HEK293 (cell line): ENCODE results near the gene ZNF25.

Experiments used
- CTCF ChIA-PET: fragments of 350-600 bp; formaldehyde crosslinking; extraction: SDS; loops from one replicate; lab custom pipeline; 2021; ENCODE audit warnings: antibody characterized with exemption; lab: Yijun Ruan, JAX
- POLR2A ChIA-PET: fragments of 300-600 bp; formaldehyde crosslinking; extraction: SDS; loops from one replicate; lab custom pipeline; 2020; ENCODE audit warnings: antibody characterized with exemption, inconsistent platforms; lab: Yijun Ruan, JAX
- H3K27ac ChIP-seq: fragments of 200-500 bp; sonication (Bioruptor generic); 2 replicates; pipeline ENCODE4 v1.5.1; 2014; ENCODE audit warnings: low read depth, low read length, control low read depth, inconsistent platforms; ENCODE audit errors: extremely low read depth
- H3K36me3 ChIP-seq, 2 experiments: fragments of 200-500 bp in 1 of 2; sonication (Bioruptor generic) in 1 of 2; 1 replicate in 1 of 2; 2 replicates in 1 of 2; pipeline ENCODE4 v1.5.1; 2014 to 2017; ENCODE audit warnings: inconsistent platforms in 2 of 2, low read length in 2 of 2; ENCODE audit not compliant: control insufficient read depth in 2 of 2, insufficient read depth in 1 of 2
- H3K4me1 ChIP-seq: fragments of 200-500 bp; sonication (Bioruptor generic); 2 replicates; pipeline ENCODE4 v1.5.1; 2014; ENCODE audit warnings: mild to moderate bottlenecking, low read length, inconsistent platforms; ENCODE audit not compliant: control insufficient read depth, insufficient read depth
- H3K4me3 ChIP-seq: 2 replicates; pipeline ENCODE4 v1.5.1; 2011; ENCODE audit warnings: low read depth, mild to moderate bottlenecking, control low read depth, low read length, moderate library complexity
- H3K9me3 ChIP-seq: fragments of 200-500 bp; sonication (Bioruptor generic); 2 replicates; pipeline ENCODE4 v1.5.1; 2014; ENCODE audit warnings: low read depth, low read length, inconsistent platforms; ENCODE audit not compliant: control insufficient read depth, insufficient read depth
- GFI1B ChIP-seq: fragments of 450-650 bp; formaldehyde crosslinking; IDR thresholded peaks from 2 replicates; pipeline ENCODE4 v1.5.1; 2016; ENCODE audit warnings: missing biosample characterization, missing genetic modification characterization
- KLF1 ChIP-seq: fragments of 450-650 bp; formaldehyde crosslinking; IDR thresholded peaks from 2 replicates; pipeline ENCODE4 v1.5.1; 2016; ENCODE audit warnings: missing biosample characterization, missing genetic modification characterization
- KLF8 ChIP-seq: fragments of 450-650 bp; formaldehyde crosslinking; IDR thresholded peaks from 2 replicates; pipeline ENCODE4 v1.5.1; 2016; ENCODE audit warnings: missing biosample characterization, missing genetic modification characterization
- PRDM1 ChIP-seq: fragments of 450-650 bp; formaldehyde crosslinking; IDR thresholded peaks from 2 replicates; pipeline ENCODE4; 2016; ENCODE audit warnings: missing biosample characterization, missing genetic modification characterization
- PRDM2 ChIP-seq: fragments of 450-650 bp; formaldehyde crosslinking; IDR thresholded peaks from 2 replicates; pipeline ENCODE4 v1.5.1; 2016; ENCODE audit warnings: missing biosample characterization, missing genetic modification characterization, borderline replicate concordance
- ZNF169 ChIP-seq: fragments of 450-650 bp; formaldehyde crosslinking; IDR thresholded peaks from 2 replicates; pipeline ENCODE4 v1.5.1; 2016; ENCODE audit warnings: missing biosample characterization, missing genetic modification characterization
- ZNF184 ChIP-seq: fragments of 450-650 bp; IDR thresholded peaks from 2 replicates; pipeline ENCODE4 v1.5.1; 2018; ENCODE audit warnings: missing biosample characterization, mild to moderate bottlenecking, missing genetic modification characterization
- ZNF335 ChIP-seq: fragments of 450-650 bp; formaldehyde crosslinking; conservative IDR thresholded peaks from 2 replicates; pipeline ENCODE4 v1.5.1; 2016; ENCODE audit warnings: missing biosample characterization, missing genetic modification characterization
- ZNF394 ChIP-seq: fragments of 450-650 bp; formaldehyde crosslinking; IDR thresholded peaks from 2 replicates; pipeline ENCODE4 v1.5.1; 2016; ENCODE audit warnings: missing biosample characterization, missing genetic modification characterization, mild to moderate bottlenecking, moderate library complexity, borderline replicate concordance
- ZNF521 ChIP-seq: fragments of 450-650 bp; formaldehyde crosslinking; IDR thresholded peaks from 2 replicates; pipeline ENCODE4 v1.5.1; 2017; ENCODE audit warnings: missing biosample characterization, mild to moderate bottlenecking, missing genetic modification characterization
- ZNF529 ChIP-seq: fragments of 450-650 bp; formaldehyde crosslinking; IDR thresholded peaks from 2 replicates; pipeline ENCODE4 v1.5.1; 2017; ENCODE audit warnings: missing genetic modification characterization, missing biosample characterization; ENCODE audit not compliant: insufficient replicate concordance
- ZNF664 ChIP-seq: fragments of 450-650 bp; formaldehyde crosslinking; IDR thresholded peaks from 2 replicates; pipeline ENCODE4 v1.5.1; 2016; ENCODE audit warnings: missing biosample characterization, missing genetic modification characterization
- ZNF776 ChIP-seq: fragments of 450-650 bp; formaldehyde crosslinking; IDR thresholded peaks from 2 replicates; pipeline ENCODE4 v1.5.0; 2017; ENCODE audit warnings: missing biosample characterization, missing genetic modification characterization, borderline replicate concordance
- ZSCAN16 ChIP-seq: fragments of 450-650 bp; formaldehyde crosslinking; IDR thresholded peaks from 2 replicates; pipeline ENCODE4 v1.5.1; 2016; ENCODE audit warnings: missing biosample characterization, missing genetic modification characterization
- TF ChIP-seq, protein P1 (sequence below): fragments of 450-650 bp; formaldehyde crosslinking; IDR thresholded peaks from 2 replicates; pipeline ENCODE4 v1.5.1; 2016; ENCODE audit warnings: missing biosample characterization, missing genetic modification characterization
- TF ChIP-seq, protein P2 (sequence below): fragments of 450-650 bp; formaldehyde crosslinking; IDR thresholded peaks from 2 replicates; pipeline ENCODE4 v1.5.1; 2016; ENCODE audit warnings: missing biosample characterization, missing genetic modification characterization
- TF ChIP-seq, protein P3 (sequence below): IDR thresholded peaks from 2 replicates; pipeline ENCODE4 v1.6.1; 2011; ENCODE audit warnings: mild to moderate bottlenecking, low read depth, low read length, borderline replicate concordance
- TF ChIP-seq, protein P4 (sequence below): fragments of 450-650 bp; formaldehyde crosslinking; IDR thresholded peaks from 2 replicates; pipeline ENCODE4 v1.5.1; 2016; ENCODE audit warnings: missing biosample characterization, missing genetic modification characterization

Gene ZNF25

GRCh38 chr10:37947526-37947925, 28.9 kb downstream of the ZNF25 start (continued):
- TF ChIP-seq, protein P1, sequence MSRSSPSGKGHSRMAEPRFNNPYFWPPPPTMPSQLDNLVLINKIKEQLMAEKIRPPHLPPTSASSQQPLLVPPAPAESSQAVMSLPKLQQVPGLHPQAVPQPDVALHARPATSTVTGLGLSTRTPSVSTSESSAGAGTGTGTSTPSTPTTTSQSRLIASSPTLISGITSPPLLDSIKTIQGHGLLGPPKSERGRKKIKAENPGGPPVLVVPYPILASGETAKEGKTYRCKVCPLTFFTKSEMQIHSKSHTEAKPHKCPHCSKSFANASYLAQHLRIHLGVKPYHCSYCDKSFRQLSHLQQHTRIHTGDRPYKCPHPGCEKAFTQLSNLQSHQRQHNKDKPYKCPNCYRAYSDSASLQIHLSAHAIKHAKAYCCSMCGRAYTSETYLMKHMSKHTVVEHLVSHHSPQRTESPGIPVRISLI (tag by site-specific recombination): no peak
- TF ChIP-seq ZSCAN16 (tag by site-specific recombination) (no peak), ZNF529 (tag by site-specific recombination) (no peak)

DNA sequence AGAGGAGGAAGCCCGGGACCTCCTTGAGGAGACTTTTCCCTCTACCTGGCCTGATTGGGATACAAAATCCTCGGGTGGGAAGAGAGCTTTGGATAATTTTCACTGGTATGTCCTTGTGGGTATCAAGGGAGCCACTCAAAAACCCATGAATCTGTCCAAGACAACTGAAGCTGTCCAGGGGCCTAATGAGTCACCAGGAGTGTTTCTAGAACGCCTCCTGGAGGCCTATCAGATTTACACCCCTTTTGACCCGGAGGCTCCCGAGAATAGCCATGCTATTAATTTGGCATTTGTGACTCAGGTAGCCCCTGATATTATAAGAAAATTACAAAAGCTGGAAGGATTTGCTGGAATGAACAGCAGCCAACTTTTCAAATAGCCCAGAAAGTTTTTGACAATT, 38.6 kb downstream of the ZNF25 start:
- no peaks in the 10 kb centered on the region for H3K36me3 ChIP-seq
- CTCF ChIA-PET: no interaction called here
- TF ChIP-seq ZNF394: no peak
- no peak for TF ChIP-seq ZNF335 (tag by site-specific recombination)
- no peak for TF ChIP-seq KLF8 (tag by site-specific recombination)
- TF ChIP-seq ZNF184 (tag by site-specific recombination): no peak
- no peak for TF ChIP-seq PRDM2 (tag by site-specific recombination)
- no peak for TF ChIP-seq ZNF664 (tag by site-specific recombination)
- TF ChIP-seq, protein P2, sequence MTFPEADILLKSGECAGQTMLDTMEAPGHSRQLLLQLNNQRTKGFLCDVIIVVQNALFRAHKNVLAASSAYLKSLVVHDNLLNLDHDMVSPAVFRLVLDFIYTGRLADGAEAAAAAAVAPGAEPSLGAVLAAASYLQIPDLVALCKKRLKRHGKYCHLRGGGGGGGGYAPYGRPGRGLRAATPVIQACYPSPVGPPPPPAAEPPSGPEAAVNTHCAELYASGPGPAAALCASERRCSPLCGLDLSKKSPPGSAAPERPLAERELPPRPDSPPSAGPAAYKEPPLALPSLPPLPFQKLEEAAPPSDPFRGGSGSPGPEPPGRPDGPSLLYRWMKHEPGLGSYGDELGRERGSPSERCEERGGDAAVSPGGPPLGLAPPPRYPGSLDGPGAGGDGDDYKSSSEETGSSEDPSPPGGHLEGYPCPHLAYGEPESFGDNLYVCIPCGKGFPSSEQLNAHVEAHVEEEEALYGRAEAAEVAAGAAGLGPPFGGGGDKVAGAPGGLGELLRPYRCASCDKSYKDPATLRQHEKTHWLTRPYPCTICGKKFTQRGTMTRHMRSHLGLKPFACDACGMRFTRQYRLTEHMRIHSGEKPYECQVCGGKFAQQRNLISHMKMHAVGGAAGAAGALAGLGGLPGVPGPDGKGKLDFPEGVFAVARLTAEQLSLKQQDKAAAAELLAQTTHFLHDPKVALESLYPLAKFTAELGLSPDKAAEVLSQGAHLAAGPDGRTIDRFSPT (tag by site-specific recombination): no peak
- no peak for TF ChIP-seq ZNF776
- TF ChIP-seq, protein P3, sequence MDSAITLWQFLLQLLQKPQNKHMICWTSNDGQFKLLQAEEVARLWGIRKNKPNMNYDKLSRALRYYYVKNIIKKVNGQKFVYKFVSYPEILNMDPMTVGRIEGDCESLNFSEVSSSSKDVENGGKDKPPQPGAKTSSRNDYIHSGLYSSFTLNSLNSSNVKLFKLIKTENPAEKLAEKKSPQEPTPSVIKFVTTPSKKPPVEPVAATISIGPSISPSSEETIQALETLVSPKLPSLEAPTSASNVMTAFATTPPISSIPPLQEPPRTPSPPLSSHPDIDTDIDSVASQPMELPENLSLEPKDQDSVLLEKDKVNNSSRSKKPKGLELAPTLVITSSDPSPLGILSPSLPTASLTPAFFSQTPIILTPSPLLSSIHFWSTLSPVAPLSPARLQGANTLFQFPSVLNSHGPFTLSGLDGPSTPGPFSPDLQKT: no peak
- no peak for TF ChIP-seq ZNF169 (tag by site-specific recombination)
- no peak for TF ChIP-seq ZNF521 (tag by site-specific recombination)
- TF ChIP-seq GFI1B (tag by site-specific recombination): no peak
- TF ChIP-seq, protein P4, sequence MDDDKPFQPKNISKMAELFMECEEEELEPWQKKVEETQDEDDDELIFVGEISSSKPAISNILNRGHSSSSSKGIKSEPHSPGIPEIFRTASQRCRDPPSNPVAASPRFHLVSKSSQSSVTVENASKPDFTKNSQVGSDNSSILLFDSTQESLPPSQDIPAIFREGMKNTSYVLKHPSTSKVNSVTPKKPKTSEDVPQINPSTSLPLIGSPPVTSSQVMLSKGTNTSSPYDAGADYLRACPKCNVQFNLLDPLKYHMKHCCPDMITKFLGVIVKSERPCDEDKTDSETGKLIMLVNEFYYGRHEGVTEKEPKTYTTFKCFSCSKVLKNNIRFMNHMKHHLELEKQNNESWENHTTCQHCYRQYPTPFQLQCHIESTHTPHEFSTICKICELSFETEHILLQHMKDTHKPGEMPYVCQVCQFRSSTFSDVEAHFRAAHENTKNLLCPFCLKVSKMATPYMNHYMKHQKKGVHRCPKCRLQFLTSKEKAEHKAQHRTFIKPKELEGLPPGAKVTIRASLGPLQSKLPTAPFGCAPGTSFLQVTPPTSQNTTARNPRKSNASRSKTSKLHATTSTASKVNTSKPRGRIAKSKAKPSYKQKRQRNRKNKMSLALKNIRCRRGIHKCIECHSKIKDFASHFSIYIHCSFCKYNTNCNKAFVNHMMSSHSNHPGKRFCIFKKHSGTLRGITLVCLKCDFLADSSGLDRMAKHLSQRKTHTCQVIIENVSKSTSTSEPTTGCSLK (tag by site-specific recombination): no peak
- no peak for TF ChIP-seq KLF1 (tag by site-specific recombination)
- no peak for TF ChIP-seq PRDM1 (tag by site-specific recombination)
- TF ChIP-seq, all 188 proteins: peak for 0
- Histone ChIP-seq H3K4me3 (no peak overlapping the region), H3K9me3 (no peaks in the 10 kb centered on the region), H3K4me1 (no peaks in the 10 kb centered on the region), H3K27ac (no peak overlapping the region)
- POLR2A ChIA-PET: no interaction called here
